Measurements from ENCODE around the gene REELD1.

Gene REELD1

DNA sequence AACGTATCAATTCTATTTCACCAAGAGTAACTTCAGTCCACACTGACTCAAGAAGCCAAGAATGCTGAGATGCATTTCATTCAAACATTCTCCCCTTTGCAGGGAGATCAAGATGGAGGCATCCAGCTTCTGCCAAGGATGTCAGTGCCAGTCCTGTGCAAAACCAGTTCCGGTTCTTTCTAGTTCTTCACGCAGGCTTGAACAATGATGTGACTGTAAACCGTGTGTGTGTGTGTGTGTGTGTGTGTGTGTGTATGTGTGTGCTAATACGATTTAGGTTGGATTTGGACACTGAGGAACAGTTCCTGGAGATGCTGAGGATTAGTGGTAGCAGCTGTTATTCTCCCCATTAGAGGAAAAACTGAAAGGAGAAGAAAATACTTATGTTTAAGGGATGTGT lies at the start of gene REELD1:
TSS of gene REELD1 (plus strand) at position 301 of the 400 bp plus-strand sequence. CDS start 2,415 bp downstream, outside the sequence.
- DNase-seq (ENCODE audit: low read depth) = no peak
- TF ChIP-seq, protein P1, sequence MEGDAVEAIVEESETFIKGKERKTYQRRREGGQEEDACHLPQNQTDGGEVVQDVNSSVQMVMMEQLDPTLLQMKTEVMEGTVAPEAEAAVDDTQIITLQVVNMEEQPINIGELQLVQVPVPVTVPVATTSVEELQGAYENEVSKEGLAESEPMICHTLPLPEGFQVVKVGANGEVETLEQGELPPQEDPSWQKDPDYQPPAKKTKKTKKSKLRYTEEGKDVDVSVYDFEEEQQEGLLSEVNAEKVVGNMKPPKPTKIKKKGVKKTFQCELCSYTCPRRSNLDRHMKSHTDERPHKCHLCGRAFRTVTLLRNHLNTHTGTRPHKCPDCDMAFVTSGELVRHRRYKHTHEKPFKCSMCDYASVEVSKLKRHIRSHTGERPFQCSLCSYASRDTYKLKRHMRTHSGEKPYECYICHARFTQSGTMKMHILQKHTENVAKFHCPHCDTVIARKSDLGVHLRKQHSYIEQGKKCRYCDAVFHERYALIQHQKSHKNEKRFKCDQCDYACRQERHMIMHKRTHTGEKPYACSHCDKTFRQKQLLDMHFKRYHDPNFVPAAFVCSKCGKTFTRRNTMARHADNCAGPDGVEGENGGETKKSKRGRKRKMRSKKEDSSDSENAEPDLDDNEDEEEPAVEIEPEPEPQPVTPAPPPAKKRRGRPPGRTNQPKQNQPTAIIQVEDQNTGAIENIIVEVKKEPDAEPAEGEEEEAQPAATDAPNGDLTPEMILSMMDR (IDR thresholded peaks at IDR 0.05; ENCODE audit: insufficient read depth, low read depth, low read length, missing control alignments) = no peak
- no peak within 1 kb of the TSS for H3K4me3 ChIP-seq (ENCODE audit: low read length)

GRCh38 chr4:146165221-146165620 lies 49.1 kb upstream of the REELD1 start:
- DNase-seq (ENCODE audit: low read depth) = no peak
- H3K4me3 ChIP-seq (ENCODE audit: low read length) = no peak overlapping the region
- TF ChIP-seq, protein P1 (IDR thresholded peaks at IDR 0.05; ENCODE audit: insufficient read depth, low read depth, low read length, missing control alignments) = no peak

DNA sequence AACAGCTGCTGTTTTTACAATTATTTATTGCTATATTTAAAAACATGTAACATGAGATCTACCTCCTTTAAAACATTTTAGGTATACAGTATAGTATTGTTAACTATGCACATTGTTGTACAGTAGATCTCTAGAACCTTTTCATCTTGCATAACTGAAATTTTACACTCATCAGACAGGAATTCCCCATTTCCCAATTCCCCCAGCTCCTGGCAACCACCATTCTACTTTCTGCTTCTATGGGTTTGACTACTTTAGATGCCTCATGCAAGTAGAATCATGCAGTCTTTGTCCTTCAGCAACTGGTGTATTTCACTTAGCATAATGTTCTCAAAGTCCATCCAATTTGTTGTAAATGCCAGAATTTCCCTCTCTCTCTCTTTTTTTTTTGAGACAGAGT lies 48.5 kb upstream of the REELD1 start:
- peak; percentile 94 for DNase-seq (ENCODE audit: low read depth)
- TF ChIP-seq, protein P1 (IDR thresholded peaks at IDR 0.05; ENCODE audit: insufficient read depth, low read depth, low read length, missing control alignments) = no peak
- no peak overlapping the region for H3K4me3 ChIP-seq (ENCODE audit: low read length)

DNA sequence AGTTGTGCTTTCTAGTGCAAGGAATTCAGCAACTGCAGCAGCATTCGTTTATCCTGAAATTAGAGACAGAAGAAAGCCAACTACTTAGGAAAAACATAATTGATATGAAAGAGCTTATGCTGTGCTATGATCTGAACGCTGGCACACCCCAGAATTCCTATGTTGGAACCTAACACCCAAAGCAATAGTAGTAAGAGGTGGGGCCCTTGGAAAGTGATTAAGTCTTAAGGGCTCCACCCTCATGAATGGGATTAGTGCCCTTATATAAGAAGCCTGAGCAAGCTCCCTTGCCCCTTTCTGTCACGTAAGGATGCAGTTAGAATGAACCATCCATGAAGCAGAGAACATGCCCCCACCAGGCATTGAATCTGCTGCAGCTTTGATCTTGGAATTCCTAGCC lies 44.2 kb upstream of the REELD1 start:
- no peak for DNase-seq (ENCODE audit: low read depth)
- no peak overlapping the region for H3K4me3 ChIP-seq (ENCODE audit: low read length)
- TF ChIP-seq, protein P1 (IDR thresholded peaks at IDR 0.05; ENCODE audit: insufficient read depth, low read depth, low read length, missing control alignments) = no peak

DNA sequence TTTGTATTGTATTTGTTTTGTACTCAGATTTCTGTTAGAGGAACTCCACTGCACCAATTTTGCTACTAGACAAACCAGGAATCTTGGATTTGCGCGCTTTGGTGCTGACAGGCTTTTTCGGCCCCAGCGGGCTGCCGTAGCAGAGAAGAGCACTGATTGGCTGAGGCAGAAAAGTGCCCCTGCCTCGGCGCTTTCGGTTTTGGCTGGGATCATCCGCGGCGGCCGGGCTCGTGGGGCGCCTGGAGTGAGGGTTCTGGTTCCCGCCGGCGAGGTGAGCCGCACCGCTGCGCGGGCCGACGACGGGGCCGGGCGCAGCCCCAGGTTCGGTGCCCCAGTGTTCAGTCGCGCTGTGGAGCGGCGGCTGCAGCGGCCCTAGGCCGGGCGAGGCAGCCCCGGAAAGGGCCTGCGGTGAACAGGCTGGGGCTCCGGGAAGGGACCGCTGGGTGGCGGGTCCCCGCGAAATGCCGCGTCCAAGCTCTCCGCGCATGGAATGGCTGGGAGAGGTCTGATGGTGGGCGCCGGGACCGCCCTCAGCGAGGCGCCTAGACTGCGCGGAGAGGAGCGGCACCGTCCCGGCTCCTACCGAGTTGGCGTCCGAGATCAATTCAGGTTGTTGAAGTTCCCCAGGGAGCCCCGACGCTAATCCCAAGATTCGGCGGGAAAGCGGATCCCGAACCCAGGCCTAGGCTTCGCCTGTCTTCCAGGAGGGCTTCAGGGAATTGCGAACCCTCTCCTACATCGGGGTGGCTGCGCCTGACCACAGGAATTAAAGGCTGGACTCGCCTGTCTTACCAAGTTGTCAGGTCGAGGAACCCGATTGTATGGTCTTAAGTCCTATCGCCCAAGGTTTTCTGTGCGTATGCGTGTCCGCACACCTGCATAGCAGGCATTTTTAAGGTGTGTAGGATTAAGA lies 38.5 kb upstream of the REELD1 start, which contains the start of gene LSM6:
TSS of gene LSM6 (plus strand) at position 178 of the 913 bp plus-strand sequence. CDS start 7,204 bp downstream, outside the sequence.
- TF ChIP-seq, protein P1 (IDR thresholded peaks at IDR 0.05; ENCODE audit: insufficient read depth, low read depth, low read length, missing control alignments) = no peak
- DNase-seq (ENCODE audit: low read depth) = peak; percentile 88
- peak within 1 kb of the TSS; percentile 79 for H3K4me3 ChIP-seq (ENCODE audit: low read length)

- peak; percentile 8 for DNase-seq (ENCODE audit: low read depth)
- peak overlapping the region; percentile 79 for H3K4me3 ChIP-seq (ENCODE audit: low read length)
Measured at GRCh38 chr4:146176891-146177290, 37.4 kb upstream of the REELD1 start.

More at GRCh38 chr4:146176891-146177290, 37.4 kb upstream of the REELD1 start:
- TF ChIP-seq, protein P1 (IDR thresholded peaks at IDR 0.05; ENCODE audit: insufficient read depth, low read depth, low read length, missing control alignments) = no peak

Data from epithelial cell of esophagus (primary cell).